Measurements from ENCODE around the gene PPP1R1B. TPM values are rescaled to one million over a fixed set of nuclear protein-coding genes. Genes with fewer than 3 reads are reported as not detected.

PPP1R1B gene
- total RNA-seq, 2 experiments from 2014 or later: not detected

DNA sequence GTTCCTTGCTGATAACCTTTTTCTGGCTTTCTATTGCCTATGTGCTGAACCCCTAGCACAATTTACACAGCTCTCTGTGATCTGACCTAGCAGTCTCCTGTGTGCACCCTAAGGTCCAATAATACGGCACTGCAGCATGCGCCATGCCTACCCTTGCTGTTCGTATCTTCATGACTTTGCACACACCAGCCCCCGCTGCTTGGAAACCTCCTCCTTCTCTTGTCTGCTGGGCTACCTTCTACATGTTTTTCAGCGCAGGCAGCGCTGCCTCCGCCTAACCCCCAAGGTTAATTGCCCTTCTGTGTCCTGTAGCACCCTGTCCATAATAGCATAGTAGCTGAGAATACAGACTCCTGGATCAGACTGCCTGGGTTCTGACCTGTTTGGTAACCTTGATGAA lies 11.6 kb downstream of the PPP1R1B start:
- intact Hi-C loops (cut with micrococcal nuclease; ENCODE audit: unreplicated experiment): no loop called here
- BruUV-seq (replicated peaks): no TSS peak
- Histone ChIP-seq H3K79me2 (ENCODE audit: insufficient read depth, low read depth, low read length) (peaks cover 20% of the 10 kb centered on the region), H3K9me2 (ENCODE audit: insufficient read depth, low read length) (no peaks in the 10 kb centered on the region), H3K4me2 (ENCODE audit: low read length) (peak overlapping the region; percentile 95), H3K36me3 (ENCODE audit: insufficient read depth, low read length) (no peaks in the 10 kb centered on the region), H3K4me3 (ENCODE audit: low read depth, low read length, poor library complexity, severe bottlenecking) (peak overlapping the region; percentile 77), H2AFZ (ENCODE audit: low read length) (no peak overlapping the region), H3K27ac (ENCODE audit: low read depth, low read length, poor library complexity, severe bottlenecking) (peak overlapping the region; percentile 53), H3K4me1 (ENCODE audit: insufficient read depth, low read length, poor library complexity, severe bottlenecking) (peaks cover 31% of the 10 kb centered on the region), H3K9me3 (ENCODE audit: low read length) (no peaks in the 10 kb centered on the region), H4K20me1 (ENCODE audit: insufficient read depth, low read length) (peaks cover 8% of the 10 kb centered on the region; the same call in 1 of the 2 replicates)
- no peak for DNase-seq (ENCODE audit: low spot score)
- no peak for TF ChIP-seq EZH2phosphoT487 (IDR thresholded peaks at IDR 0.05; ENCODE audit: borderline replicate concordance, low read depth, low read length)
- TF ChIP-seq, protein P1, sequence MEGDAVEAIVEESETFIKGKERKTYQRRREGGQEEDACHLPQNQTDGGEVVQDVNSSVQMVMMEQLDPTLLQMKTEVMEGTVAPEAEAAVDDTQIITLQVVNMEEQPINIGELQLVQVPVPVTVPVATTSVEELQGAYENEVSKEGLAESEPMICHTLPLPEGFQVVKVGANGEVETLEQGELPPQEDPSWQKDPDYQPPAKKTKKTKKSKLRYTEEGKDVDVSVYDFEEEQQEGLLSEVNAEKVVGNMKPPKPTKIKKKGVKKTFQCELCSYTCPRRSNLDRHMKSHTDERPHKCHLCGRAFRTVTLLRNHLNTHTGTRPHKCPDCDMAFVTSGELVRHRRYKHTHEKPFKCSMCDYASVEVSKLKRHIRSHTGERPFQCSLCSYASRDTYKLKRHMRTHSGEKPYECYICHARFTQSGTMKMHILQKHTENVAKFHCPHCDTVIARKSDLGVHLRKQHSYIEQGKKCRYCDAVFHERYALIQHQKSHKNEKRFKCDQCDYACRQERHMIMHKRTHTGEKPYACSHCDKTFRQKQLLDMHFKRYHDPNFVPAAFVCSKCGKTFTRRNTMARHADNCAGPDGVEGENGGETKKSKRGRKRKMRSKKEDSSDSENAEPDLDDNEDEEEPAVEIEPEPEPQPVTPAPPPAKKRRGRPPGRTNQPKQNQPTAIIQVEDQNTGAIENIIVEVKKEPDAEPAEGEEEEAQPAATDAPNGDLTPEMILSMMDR (conservative IDR thresholded peaks at IDR 0.05; ENCODE audit: low read length): no peak
- CTCF ChIA-PET (ENCODE audit: unreplicated experiment): interaction anchor here (0.5 to 1.3 kb wide), 2 partner anchors 16 to 92 kb away, joined by 5 to 10 read pairs; no protein-coding TSS in a partner anchor
- POLR2A ChIA-PET: interaction anchor here (0.8 to 1.3 kb wide), 3 partner anchors 10 to 92 kb away, joined by 3 to 6 read pairs (median 4); partner anchors contain the start of gene PGAP3

DNA sequence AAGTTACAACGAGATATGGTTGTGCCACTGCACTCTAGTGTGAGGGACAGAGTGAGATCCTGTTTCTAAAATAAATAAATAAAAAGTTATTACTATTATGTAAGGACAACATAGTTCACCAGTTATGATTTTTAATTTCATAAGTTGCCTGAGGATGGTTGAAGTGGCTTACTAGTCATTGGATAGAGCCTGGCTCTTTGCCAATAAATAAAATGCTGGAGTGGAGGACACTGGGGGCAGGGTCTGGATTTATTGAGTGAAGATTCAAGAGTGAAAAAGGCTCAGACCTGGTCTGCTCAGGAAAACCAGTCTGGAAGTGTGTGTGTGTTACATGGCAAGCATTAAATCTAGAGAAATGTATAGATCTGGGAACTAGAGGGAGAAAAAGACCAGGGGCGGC lies 12.3 kb downstream of the PPP1R1B start:
- no peak for DNase-seq (ENCODE audit: low spot score)
- Histone ChIP-seq H4K20me1 (ENCODE audit: insufficient read depth, low read length) (peaks cover 8% of the 10 kb centered on the region; the same call in 1 of the 2 replicates), H3K4me3 (ENCODE audit: low read depth, low read length, poor library complexity, severe bottlenecking) (no peak overlapping the region), H3K27ac (ENCODE audit: low read depth, low read length, poor library complexity, severe bottlenecking) (no peak overlapping the region), H3K4me2 (ENCODE audit: low read length) (peak overlapping the region; percentile 95; the same call in 1 of the 2 replicates), H3K36me3 (ENCODE audit: insufficient read depth, low read length) (no peaks in the 10 kb centered on the region), H3K9me3 (ENCODE audit: low read length) (no peaks in the 10 kb centered on the region), H3K9me2 (ENCODE audit: insufficient read depth, low read length) (no peaks in the 10 kb centered on the region), H2AFZ (ENCODE audit: low read length) (no peak overlapping the region), H3K4me1 (ENCODE audit: insufficient read depth, low read length, poor library complexity, severe bottlenecking) (peaks cover 31% of the 10 kb centered on the region), H3K79me2 (ENCODE audit: insufficient read depth, low read depth, low read length) (peaks cover 20% of the 10 kb centered on the region)
- no TSS peak for BruUV-seq (replicated peaks)
- TF ChIP-seq, protein P1 (conservative IDR thresholded peaks at IDR 0.05; ENCODE audit: low read length): no peak
- CTCF ChIA-PET (ENCODE audit: unreplicated experiment): interaction anchor here (0.5 kb wide), 1 partner anchor 91 kb away, joined by 10 read pairs; no protein-coding TSS in a partner anchor
- intact Hi-C loops (cut with micrococcal nuclease; ENCODE audit: unreplicated experiment): no loop called here
- POLR2A ChIA-PET: interaction anchor here (0.6 kb wide), 1 partner anchor 98 kb away, joined by 8 read pairs; no protein-coding TSS in a partner anchor

All from OCI-LY7 (cell line).